ENCODE data around the gene UBE2D2.

Gene UBE2D2

GRCh38 chr5:139557811-139558210 lies 3.3 kb upstream of the UBE2D2 start:
- no peak overlapping the region for H3K27ac ChIP-seq
- TF ChIP-seq ZFX (IDR thresholded peaks at IDR 0.05) (no peak), CTCF (conservative IDR thresholded peaks at IDR 0.05) (no peak)

- H3K27ac ChIP-seq, result peak overlapping the region; percentile 94
- TF ChIP-seq ZFX (IDR thresholded peaks at IDR 0.05) (peak; percentile 97), CTCF (conservative IDR thresholded peaks at IDR 0.05) (no peak)
Measured at GRCh38 chr5:139561655-139562451, 714 bp downstream of the UBE2D2 start.

GRCh38 chr5:139562847-139563246 lies 1.7 kb downstream of the UBE2D2 start:
- H3K27ac ChIP-seq, result no peak overlapping the region
- no peak for TF ChIP-seq CTCF (conservative IDR thresholded peaks at IDR 0.05)
- TF ChIP-seq ZFX (IDR thresholded peaks at IDR 0.05), result no peak

- no peak overlapping the region for H3K27ac ChIP-seq
- no peak for TF ChIP-seq ZFX (IDR thresholded peaks at IDR 0.05)
- no peak for TF ChIP-seq CTCF (conservative IDR thresholded peaks at IDR 0.05)
Measured at GRCh38 chr5:139565411-139566305, 4.5 kb downstream of the UBE2D2 start.

GRCh38 chr5:139566611-139567010 lies 5.5 kb downstream of the UBE2D2 start:
- no peak for TF ChIP-seq CTCF (conservative IDR thresholded peaks at IDR 0.05)
- TF ChIP-seq ZFX (IDR thresholded peaks at IDR 0.05), result no peak
- H3K27ac ChIP-seq, result no peak overlapping the region

GRCh38 chr5:139569270-139569955 lies 8.3 kb downstream of the UBE2D2 start:
- TF ChIP-seq CTCF (conservative IDR thresholded peaks at IDR 0.05) (no peak), ZFX (IDR thresholded peaks at IDR 0.05) (no peak)
- H3K27ac ChIP-seq, result no peak overlapping the region

Measured in C4-2B (cell line).